Activated T-cell treated with anti-CD3 and anti-CD28 coated beads, Interleukin-2, amount 50 U/mL, for 4 hours (primary cell): ENCODE measurements around the gene BRINP1. TPM values are rescaled to one million over a fixed set of nuclear protein-coding genes. Genes with fewer than 3 reads are reported as not detected.

Source experiments
- ATAC-seq, 2 donors: fragments of 200-7000 bp; cut with Tn5 transposase; one replicate each; pipeline ENCODE4 v1.10.0; 2021
- DNase-seq: peaks from one replicate; pipeline ENCODE4 v3.0.0-alpha.2; 2020
- H3K27me3 Mint-ChIP-seq: one replicate; pipeline ENCODE4 v1.8.0; 2021; ENCODE audit warnings: low read depth, mixed read lengths
- H3K36me3 Mint-ChIP-seq: one replicate; pipeline ENCODE4 v1.8.0; 2022; ENCODE audit warnings: mixed read lengths; ENCODE audit not compliant: insufficient read depth
- H3K4me1 Mint-ChIP-seq: one replicate; pipeline ENCODE4 v1.8.0; 2021; ENCODE audit warnings: low read depth, mixed read lengths
- H3K4me3 Mint-ChIP-seq: one replicate; pipeline ENCODE4 v1.8.0; 2021; ENCODE audit warnings: mild to moderate bottlenecking, moderate library complexity, mixed read lengths
- H3K9me3 Mint-ChIP-seq: one replicate; pipeline ENCODE4 v1.8.0; 2021; ENCODE audit warnings: mixed read lengths
- total RNA-seq, 3 donors: library from RNA; stranded (reverse); gene quantifications; one replicate each; pipeline ENCODE4 v1.2.1, GENCODE V29; 2021

Gene BRINP1
- total RNA-seq, 3 donors from 2014 or later: not detected

DNA sequence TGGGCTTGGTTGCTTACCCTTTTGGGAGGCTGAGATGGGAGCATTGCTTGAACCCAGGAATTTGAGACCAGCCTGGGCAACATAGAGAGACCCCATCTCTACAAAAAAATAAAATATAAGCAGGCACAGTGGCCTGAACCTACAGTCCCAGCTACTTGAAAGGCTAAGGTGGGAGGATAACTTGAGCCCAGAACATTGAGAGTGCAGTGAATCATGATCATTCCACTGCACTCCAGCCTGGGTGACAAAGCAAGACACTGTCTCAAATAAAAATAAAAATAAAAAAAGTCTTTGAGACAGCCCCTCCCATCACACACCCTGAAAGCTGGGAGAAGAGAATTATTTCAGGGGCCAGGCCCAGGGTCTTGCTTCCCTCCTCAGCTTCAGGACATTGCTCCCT lies 251.8 kb downstream of the BRINP1 start:
- no peaks in the 10 kb centered on the region for H3K36me3 Mint-ChIP-seq
- peaks cover 6% of the 10 kb centered on the region for H3K9me3 Mint-ChIP-seq
- H3K27me3 Mint-ChIP-seq: no peaks in the 10 kb centered on the region
- no peaks in the 10 kb centered on the region for H3K4me1 Mint-ChIP-seq
- no peak overlapping the region for H3K4me3 Mint-ChIP-seq
- ATAC-seq: no peak
- no peak for DNase-seq
